Endothelial cell of umbilical vein (primary cell): ENCODE data around the gene SETMAR. TPM values are rescaled to one million over a fixed set of nuclear protein-coding genes. Genes with fewer than 3 reads are reported as not detected.

Source experiments
- BruUV-seq: library from RNA; stranded (reverse); fragments of 400-500 nt; replicated peaks from 2 replicates; lab custom pipeline; 2021; lab: Mats Ljungman, UMichigan
- CTCF ChIA-PET: fragments of 300-600, 350-600 bp; sonication (Branson Sonifier 250); formaldehyde crosslinking; loops from one replicate; lab custom pipeline; 2021; ENCODE audit warnings: antibody characterized with exemption, inconsistent platforms; lab: Charles Lee
- POLR2A ChIA-PET: fragments of 300-600, 350-600 bp; sonication (Branson Sonifier 250); formaldehyde crosslinking; loops from one replicate; lab custom pipeline; 2021; ENCODE audit warnings: antibody characterized with exemption, inconsistent platforms; lab: Charles Lee
- DNase-seq: peaks from one replicate; pipeline ENCODE4 v3.0.0-alpha.2; 2011; ENCODE audit warnings: low read depth, low spot score
- FAIRE-seq: peaks from 2 replicates; lab custom pipeline; 2011; peaks lifted over from hg19 to GRCh38; lab: Jason Lieb, UNC
- H2AFZ ChIP-seq: 2 replicates; pipeline ENCODE4 v1.6.0; 2012; ENCODE audit warnings: low read depth, low read length, control low read depth, inconsistent platforms
- H3K27ac ChIP-seq: 2 replicates; pipeline ENCODE4 v1.5.1; 2011; ENCODE audit warnings: low read depth, mild to moderate bottlenecking, control low read depth, low read length, moderate library complexity; ENCODE audit not compliant: insufficient read depth
- H3K27me3 ChIP-seq, 2 experiments: 2 replicates each; pipeline versions ENCODE4 v1.6.0 to v1.6.1; 2011; ENCODE audit warnings: low read length in 2 of 2, mixed read lengths in 1 of 2; ENCODE audit not compliant: control insufficient read depth in 2 of 2, insufficient read depth in 2 of 2
- H3K36me3 ChIP-seq, 2 experiments: 2 replicates in 1 of 2; 3 replicates in 1 of 2; pipeline ENCODE4 v1.5.1; 2011; ENCODE audit warnings: low read length in 2 of 2, mild to moderate bottlenecking in 1 of 2, moderate library complexity in 1 of 2; ENCODE audit not compliant: control insufficient read depth in 2 of 2, insufficient read depth in 2 of 2; ENCODE audit errors: extremely low read depth in 1 of 2
- H3K4me1 ChIP-seq: 3 replicates; pipeline ENCODE4 v1.5.1; 2011; ENCODE audit warnings: mild to moderate bottlenecking, low read length; ENCODE audit not compliant: control insufficient read depth, insufficient read depth; ENCODE audit errors: extremely low read depth
- H3K4me2 ChIP-seq: 2 replicates; pipeline ENCODE4 v1.6.1; 2011; ENCODE audit warnings: low read length, control low read depth, mixed read lengths; ENCODE audit not compliant: insufficient read depth
- H3K4me3 ChIP-seq, 3 experiments: fragments of 200-600 bp in 1 of 3; sonication (generic), shearing (Covaris generic) in 1 of 3; replicated peaks in 1 of 3; 2 replicates each; pipeline ENCODE4 v1.5.1; 2011 to 2016; ENCODE audit warnings: control low read depth in 3 of 3, low read length in 3 of 3, mild to moderate bottlenecking in 2 of 3, inconsistent platforms in 1 of 3, low read depth in 1 of 3, moderate library complexity in 1 of 3; ENCODE audit not compliant: insufficient read depth in 1 of 3
- H3K79me2 ChIP-seq: 2 replicates; pipeline ENCODE4 v1.6.0; 2012; ENCODE audit warnings: low read length, inconsistent platforms; ENCODE audit not compliant: control insufficient read depth, insufficient read depth
- H3K9ac ChIP-seq: replicated peaks from 2 replicates; pipeline ENCODE3; 2011; ENCODE audit warnings: low read length, control low read depth; ENCODE audit not compliant: insufficient read depth; ENCODE audit errors: extremely low read depth
- H3K9me1 ChIP-seq: replicated peaks from 3 replicates; pipeline ENCODE4 v1.6.0; 2011; ENCODE audit warnings: mild to moderate bottlenecking, low read length; ENCODE audit not compliant: control insufficient read depth, insufficient read depth; ENCODE audit errors: extremely low read depth
- H3K9me3 ChIP-seq: replicated peaks from 2 replicates; pipeline ENCODE4 v1.5.1; 2012; ENCODE audit warnings: low read length, inconsistent platforms; ENCODE audit not compliant: control insufficient read depth, insufficient read depth
- H4K20me1 ChIP-seq: replicated peaks from 2 replicates; pipeline ENCODE3; 2011; ENCODE audit warnings: mild to moderate bottlenecking, low read length; ENCODE audit not compliant: control insufficient read depth, insufficient read depth; ENCODE audit errors: extremely low read depth
- CTCF ChIP-seq, 2 donors: IDR thresholded peaks; 1 replicate in 1 of 2; 2 replicates in 1 of 2; pipeline ENCODE4 v1.5.1; 2011; ENCODE audit warnings: low read length in 2 of 2, mild to moderate bottlenecking in 2 of 2, moderate library complexity in 2 of 2, control low read depth in 1 of 2, inconsistent platforms in 1 of 2, low read depth in 1 of 2; ENCODE audit not compliant: insufficient read depth in 1 of 2; ENCODE audit errors: extremely low read depth in 1 of 2
- EZH2 ChIP-seq: IDR thresholded peaks from 2 replicates; pipeline ENCODE4 v1.6.1; 2012; ENCODE audit warnings: borderline replicate concordance, low read depth, mild to moderate bottlenecking, moderate library complexity, low read length, inconsistent platforms; ENCODE audit not compliant: severe bottlenecking
- FOS ChIP-seq: IDR thresholded peaks from 2 replicates; pipeline ENCODE4 v1.6.1; 2011; ENCODE audit warnings: mild to moderate bottlenecking, low read length, moderate library complexity, borderline replicate concordance; ENCODE audit not compliant: insufficient read depth
- GATA2 ChIP-seq: IDR thresholded peaks from 2 replicates; pipeline ENCODE4 v1.7.0; 2011; ENCODE audit warnings: low read depth, mild to moderate bottlenecking, moderate library complexity, mixed read lengths, low read length; ENCODE audit not compliant: insufficient read length, insufficient read depth
- JUN ChIP-seq: IDR thresholded peaks from 2 replicates; pipeline ENCODE4 v1.6.1; 2011; ENCODE audit warnings: borderline replicate concordance, low read depth; ENCODE audit not compliant: insufficient read length, insufficient read depth
- MAX ChIP-seq: IDR thresholded peaks from 2 replicates; pipeline ENCODE4 v1.6.1; 2011; ENCODE audit not compliant: insufficient read depth, insufficient read length
- MYC ChIP-seq: IDR thresholded peaks from one replicate; pipeline ENCODE4 v1.6.1; 2011; ENCODE audit warnings: mild to moderate bottlenecking, low read depth, low read length
- POLR2A ChIP-seq: IDR thresholded peaks from 2 replicates; pipeline ENCODE4 v1.6.1; 2012; ENCODE audit warnings: low read depth, mild to moderate bottlenecking, control low read depth, low read length
- POLR2AphosphoS5 ChIP-seq: IDR thresholded peaks from 2 replicates; pipeline ENCODE4 v1.6.1; 2012; ENCODE audit warnings: low read depth, mild to moderate bottlenecking, control low read depth, low read length, moderate library complexity; ENCODE audit not compliant: insufficient read depth
- dilution Hi-C: fragments of 300-500 bp; cut with MboI; formaldehyde crosslinking; loops from one replicate; pipeline ENCODE4 v1.15.0; 2019; ENCODE audit warnings: low sequenced_read_pairs; ENCODE audit not compliant: extremely low pct_ligation_motif_present
- intact Hi-C: fragments of 100-400 bp; cut with micrococcal nuclease; formaldehyde crosslinking; loops from one replicate; pipeline ENCODE4 v1.10.0; 2022
- polyA plus RNA-seq, 4 experiments: library from polyadenylated mRNA; depleted of rRNA in 3 of 4; stranded (reverse) in 3 of 4; unstranded in 1 of 4; fragments of >200 nt; gene quantifications; 2 replicates each; pipeline versions ENCODE4 v1.2.1 to v1.2.3, GENCODE V29; 2011 to 2012; ENCODE audit warnings: missing spikeins in 1 of 4
- total RNA-seq: library from RNA; stranded (reverse); gene quantifications from 2 replicates; pipeline ENCODE4 v1.2.3, GENCODE V29; 2021

The SETMAR gene
- total and polyA plus RNA-seq, 2 donors (not counting 3 experiments of a cell fraction or from before 2014, with no cell fraction given) = 9.6 to 15.4 TPM

GRCh38 chr3:4351872-4352271 is 48.7 kb downstream of the SETMAR start:
- dilution Hi-C loops = no loop called here
- BruUV-seq = no TSS peak
- H2AFZ ChIP-seq = peak overlapping the region; percentile 84
- peaks cover 19% of the 10 kb centered on the region for H3K4me1 ChIP-seq
- peak overlapping the region; percentile 86 for H3K27ac ChIP-seq
- H3K9me3 ChIP-seq = no peaks in the 10 kb centered on the region
- H3K9ac ChIP-seq = peak overlapping the region; percentile 95
- FAIRE-seq (no peak), DNase-seq (no peak)
- TF ChIP-seq GATA2 (no peak), CTCF (IDR thresholded peaks at IDR 0.05; ENCODE audit: extremely low read depth in 1 of 2, insufficient read depth in 1 of 2, low read depth in 1 of 2, low read length in 2 of 2) (no peak), EZH2 (no peak), POLR2AphosphoS5 (no peak), MAX (no peak), FOS (no peak), MYC (no peak), POLR2A (no peak), JUN (no peak)
- peak overlapping the region; percentile 96 for H3K4me2 ChIP-seq
- no peaks in the 10 kb centered on the region for H3K36me3 ChIP-seq
- no peaks in the 10 kb centered on the region for H3K27me3 ChIP-seq
- H3K4me3 ChIP-seq = no peak overlapping the region
- CTCF ChIA-PET = interaction anchor here (0.9 to 8.1 kb wide), 30 partner anchors 11 to 706 kb away, joined by 3 to 348 read pairs (median 8); partner anchors contain the start of gene ITPR1
- POLR2A ChIA-PET = interaction anchor here (1.2 to 2.0 kb wide), 2 partner anchors 142 to 143 kb away, joined by 3 to 9 read pairs; partner anchors contain the start of gene ITPR1
- intact Hi-C loops = loop anchor here (1.0 to 5.0 kb wide), 8 partner anchors 42 to 625 kb away; partner anchors contain the start of genes BHLHE40, ITPR1 and SUMF1
- no peaks in the 10 kb centered on the region for H4K20me1 ChIP-seq
- no peaks in the 10 kb centered on the region for H3K79me2 ChIP-seq
- H3K9me1 ChIP-seq = no peaks in the 10 kb centered on the region
